ENCODE data around the gene SNX30. TPM values are rescaled to one million over a fixed set of nuclear protein-coding genes. Genes with fewer than 3 reads are reported as not detected.

Gene SNX30, protein sequence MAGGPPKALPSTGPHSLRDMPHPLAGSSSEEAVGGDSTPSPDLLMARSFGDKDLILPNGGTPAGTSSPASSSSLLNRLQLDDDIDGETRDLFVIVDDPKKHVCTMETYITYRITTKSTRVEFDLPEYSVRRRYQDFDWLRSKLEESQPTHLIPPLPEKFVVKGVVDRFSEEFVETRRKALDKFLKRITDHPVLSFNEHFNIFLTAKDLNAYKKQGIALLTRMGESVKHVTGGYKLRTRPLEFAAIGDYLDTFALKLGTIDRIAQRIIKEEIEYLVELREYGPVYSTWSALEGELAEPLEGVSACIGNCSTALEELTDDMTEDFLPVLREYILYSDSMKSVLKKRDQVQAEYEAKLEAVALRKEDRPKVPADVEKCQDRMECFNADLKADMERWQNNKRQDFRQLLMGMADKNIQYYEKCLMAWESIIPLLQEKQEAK
- total RNA-seq, result 10.9 TPM
- polyA plus RNA-seq (ENCODE audit: insufficient read depth in 1 of 8, insufficient read length in 8 of 8, low replicate concordance in 1 of 8), result 10 to 100 TPM in 4 of 8 donors, 1 to 10 TPM in 4; 7.0 to 10.9 (median 10.0) TPM
- long read RNA-seq, donor 1, result 0 reads
- long read RNA-seq, donor 2, result 0 reads
- long read RNA-seq, donor 3, full-length matches to known transcripts, result 2 of 2 reads
- long read RNA-seq, donor 3, partial matches to known transcripts, result 0 of 2 reads
- long read RNA-seq, donor 3, other reads (novel, unspliced or antisense), result 0 of 2 reads
- long read RNA-seq, donor 4, full-length matches to known transcripts, result 1 of 1 reads
- long read RNA-seq, donor 4, partial matches to known transcripts, result 0 of 1 reads
- long read RNA-seq, donor 4, other reads (novel, unspliced or antisense), result 0 of 1 reads
- long read RNA-seq, donor 5, full-length matches to known transcripts, result 2 of 2 reads
- long read RNA-seq, donor 5, partial matches to known transcripts, result 0 of 2 reads
- long read RNA-seq, donor 5, other reads (novel, unspliced or antisense), result 0 of 2 reads
- long read RNA-seq, donor 6, full-length matches to known transcripts, result 2 of 2 reads
- long read RNA-seq, donor 6, partial matches to known transcripts, result 0 of 2 reads
- long read RNA-seq, donor 6, other reads (novel, unspliced or antisense), result 0 of 2 reads
- long read RNA-seq, donor 7, full-length matches to known transcripts, result 2 of 2 reads
- long read RNA-seq, donor 7, partial matches to known transcripts, result 0 of 2 reads
- long read RNA-seq, donor 7, other reads (novel, unspliced or antisense), result 0 of 2 reads
- long read RNA-seq, donor 8, result 0 reads
- long read RNA-seq, donor 9, full-length matches to known transcripts, result 1 of 1 reads
- long read RNA-seq, donor 9, partial matches to known transcripts, result 0 of 1 reads
- long read RNA-seq, donor 9, other reads (novel, unspliced or antisense), result 0 of 1 reads
- long read RNA-seq, donor 10, full-length matches to known transcripts, result 2 of 2 reads
- long read RNA-seq, donor 10, partial matches to known transcripts, result 0 of 2 reads
- long read RNA-seq, donor 10, other reads (novel, unspliced or antisense), result 0 of 2 reads
- long read RNA-seq, donor 11, full-length matches to known transcripts, result 3 of 3 reads
- long read RNA-seq, donor 11, partial matches to known transcripts, result 0 of 3 reads
- long read RNA-seq, donor 11, other reads (novel, unspliced or antisense), result 0 of 3 reads

DNA sequence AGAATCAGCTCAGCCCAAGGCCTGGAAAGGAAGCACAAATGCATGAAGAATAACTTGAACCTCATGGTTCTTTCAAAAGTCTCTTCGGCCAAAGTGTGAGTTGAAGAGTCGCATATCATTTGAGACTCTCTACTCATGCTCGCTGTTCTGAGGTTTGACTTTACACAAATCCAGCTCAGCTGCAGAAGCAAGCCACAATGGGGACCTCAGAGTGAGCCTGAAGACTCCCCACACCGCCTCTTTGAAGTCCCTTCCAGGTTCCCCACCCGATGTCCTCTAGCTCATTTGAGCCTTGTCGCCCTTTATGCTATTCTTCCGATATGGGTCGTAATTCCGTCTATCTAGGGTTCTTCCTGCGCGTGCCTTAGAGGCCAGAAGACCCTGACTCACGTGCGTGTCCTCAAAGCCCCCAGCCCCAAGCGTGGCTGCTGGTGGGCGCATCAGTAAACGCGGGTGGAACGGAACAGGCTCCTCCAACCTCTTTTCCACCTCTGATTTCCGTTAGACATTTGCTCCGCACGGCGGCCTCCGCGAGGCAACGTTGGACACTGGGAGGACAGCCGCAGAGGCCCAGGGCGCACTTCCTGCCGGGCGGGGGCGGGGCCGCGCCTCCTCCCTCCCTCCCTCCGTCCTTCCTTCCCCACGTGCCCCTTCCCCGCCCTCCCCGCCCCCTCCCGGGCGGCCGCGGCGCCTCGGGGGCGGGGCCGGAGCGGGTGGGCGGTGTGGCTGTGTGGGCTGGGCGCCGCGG lies at the start of gene SNX30:
Gene SNX30, plus strand, starts transcription at position 745 of the 748 bp plus-strand sequence. CDS start 242 bp downstream, outside the sequence.
- peaks cover 28% of the 10 kb centered on the region for H3K4me1 ChIP-seq (ENCODE audit: control insufficient read depth, insufficient read depth, low read length)
- no peaks in the 10 kb centered on the region for H3K9me3 ChIP-seq (replicated peaks; ENCODE audit: control insufficient read depth, low read depth, low read length)
- peak within 1 kb of the TSS; percentile 89 for H3K4me3 ChIP-seq (ENCODE audit: low read length)
- no peaks in the 10 kb centered on the region for H3K27me3 ChIP-seq (ENCODE audit: control insufficient read depth, insufficient read depth, low read length)
- peak within 1 kb of the TSS; percentile 83 for H3K27ac ChIP-seq (ENCODE audit: low read length)
- DNase-seq, result peak; percentile 97
- 5% methylated on average over 39 of the region's 49 CpGs for WGBS (ENCODE audit: insufficient coverage)
- H3K36me3 ChIP-seq (ENCODE audit: control insufficient read depth, insufficient read depth, low read length), result no peaks in the 10 kb centered on the region

DNA sequence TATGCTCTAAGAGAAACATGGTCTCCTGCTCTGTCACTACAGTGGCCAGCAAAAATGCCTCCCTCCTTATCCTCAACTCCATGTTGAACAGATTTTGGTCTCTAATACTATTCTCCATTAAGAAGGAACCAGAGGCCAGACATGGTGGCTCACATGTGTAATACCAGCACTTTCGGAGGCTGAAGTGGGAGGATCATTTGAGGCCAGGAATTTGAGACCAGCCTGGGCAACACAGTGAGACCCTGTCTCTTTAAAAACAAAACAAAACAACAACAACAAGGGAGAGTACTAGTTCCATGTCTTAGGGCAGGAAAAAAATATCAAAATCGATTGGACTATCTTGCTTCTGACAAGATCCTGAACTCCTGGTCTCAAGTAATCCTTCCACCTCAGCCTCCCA lies 47.3 kb upstream of the SNX30 start:
- Histone ChIP-seq H3K36me3 (ENCODE audit: control insufficient read depth, insufficient read depth, low read length) (no peaks in the 10 kb centered on the region), H3K4me1 (ENCODE audit: control insufficient read depth, insufficient read depth, low read length) (no peaks in the 10 kb centered on the region), H3K27me3 (ENCODE audit: control insufficient read depth, insufficient read depth, low read length) (no peaks in the 10 kb centered on the region), H3K9me3 (replicated peaks; ENCODE audit: control insufficient read depth, low read depth, low read length) (no peaks in the 10 kb centered on the region), H3K4me3 (ENCODE audit: low read length) (no peak overlapping the region), H3K27ac (ENCODE audit: low read length) (no peak overlapping the region)
- no peak for DNase-seq
- no CpG with 5 or more reads among the region's 2 CpGs for WGBS (ENCODE audit: insufficient coverage)

DNA sequence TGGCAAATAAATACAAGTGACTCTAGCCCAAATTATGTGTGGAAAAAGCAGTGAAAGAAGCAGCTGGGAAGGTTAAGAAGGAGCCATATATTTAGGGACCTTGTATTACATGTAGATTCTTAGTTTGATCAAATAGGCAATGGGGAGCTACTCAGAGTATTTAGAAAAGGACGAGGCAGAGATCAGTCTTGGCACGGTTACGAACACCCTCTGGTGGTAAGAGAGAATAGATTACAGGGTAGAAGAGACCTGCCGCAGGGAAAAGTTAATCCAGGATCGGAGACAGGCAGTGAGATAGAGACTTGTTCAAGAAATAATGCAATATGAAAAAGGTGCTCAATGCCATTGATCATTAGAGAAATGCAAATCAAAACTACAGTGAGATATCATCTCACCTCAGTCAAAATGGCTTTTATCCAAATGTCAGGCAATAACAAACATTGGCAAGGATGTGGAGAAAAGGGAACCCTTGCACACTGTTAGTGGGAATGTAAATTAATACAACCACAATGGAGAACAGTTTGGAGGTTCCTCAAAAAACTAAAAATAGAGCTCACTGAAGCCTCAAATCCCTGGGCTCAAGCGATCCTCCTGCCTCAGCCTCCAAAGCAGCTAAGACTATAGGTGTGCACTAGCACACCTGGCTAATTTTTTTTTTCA lies 44.7 kb upstream of the SNX30 start:
- DNase-seq, result peak; percentile 57
- Histone ChIP-seq H3K36me3 (ENCODE audit: control insufficient read depth, insufficient read depth, low read length) (peaks cover 3% of the 10 kb centered on the region), H3K27me3 (ENCODE audit: control insufficient read depth, insufficient read depth, low read length) (no peaks in the 10 kb centered on the region), H3K9me3 (replicated peaks; ENCODE audit: control insufficient read depth, low read depth, low read length) (no peaks in the 10 kb centered on the region), H3K4me3 (ENCODE audit: low read length) (no peak overlapping the region), H3K27ac (ENCODE audit: low read length) (no peak overlapping the region), H3K4me1 (ENCODE audit: control insufficient read depth, insufficient read depth, low read length) (no peaks in the 10 kb centered on the region)
- WGBS (ENCODE audit: insufficient coverage), result 48% methylated on average over 5 of the region's 6 CpGs

DNA sequence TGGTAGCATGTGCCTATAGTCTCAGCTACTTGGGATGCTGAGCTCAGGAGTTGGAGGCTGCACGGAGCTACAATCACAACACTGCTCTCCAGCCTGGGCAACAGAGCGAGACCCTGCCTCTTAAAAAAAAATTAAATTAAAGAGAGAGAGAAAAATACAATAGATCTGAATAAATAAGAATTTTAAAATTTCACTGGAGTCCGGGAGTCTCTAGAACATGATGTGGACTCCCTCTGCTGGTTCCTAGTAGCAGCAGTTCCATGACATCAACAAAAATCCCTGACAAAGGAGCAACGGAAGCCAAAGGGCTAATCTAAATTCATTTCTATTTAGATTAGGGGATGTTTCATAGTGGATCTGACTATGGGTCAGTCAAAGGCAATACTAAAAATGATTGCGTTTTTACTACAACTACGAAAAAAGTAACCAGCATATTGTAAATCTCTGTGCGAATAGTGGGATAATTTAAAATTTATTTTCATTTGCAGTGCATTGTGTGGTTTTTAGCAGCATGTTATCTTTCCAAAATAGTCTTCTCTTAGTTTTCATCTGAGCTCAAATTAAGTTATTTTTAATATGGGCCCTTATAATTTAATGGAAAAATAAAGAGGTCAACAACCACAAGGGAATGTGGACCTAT lies 39.4 kb upstream of the SNX30 start:
- WGBS (ENCODE audit: insufficient coverage), result no CpG with 5 or more reads among the region's 7 CpGs
- no peak overlapping the region for H3K27ac ChIP-seq (ENCODE audit: low read length)
- peak; percentile 57 for DNase-seq

DNA sequence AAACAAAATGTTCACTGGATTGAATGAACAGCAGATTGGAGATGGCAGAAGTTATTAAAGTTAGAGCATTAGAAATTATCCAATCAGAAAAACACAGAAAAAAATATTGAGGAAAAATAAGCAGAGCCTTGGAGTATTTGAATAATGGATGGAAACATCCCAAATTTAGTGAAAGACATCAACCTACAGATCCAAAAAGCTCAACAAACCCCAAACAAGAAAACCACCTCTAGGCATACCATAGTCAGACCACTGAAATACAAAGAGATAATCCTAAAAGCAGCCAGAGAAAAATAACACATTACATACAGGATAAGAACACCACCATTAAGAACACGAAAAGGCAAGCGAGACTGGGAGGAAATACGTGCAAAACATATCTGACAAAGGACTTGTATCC lies 37.9 kb upstream of the SNX30 start:
- WGBS (ENCODE audit: insufficient coverage), result no CpG with 5 or more reads among the region's 3 CpGs
- H3K27ac ChIP-seq (ENCODE audit: low read length), result no peak overlapping the region
- H3K27me3 ChIP-seq (ENCODE audit: control insufficient read depth, insufficient read depth, low read length), result no peaks in the 10 kb centered on the region
- H3K4me3 ChIP-seq (ENCODE audit: low read length), result no peak overlapping the region
- H3K9me3 ChIP-seq (replicated peaks; ENCODE audit: control insufficient read depth, low read depth, low read length), result peaks cover 5% of the 10 kb centered on the region
- DNase-seq, result no peak
- peaks cover 5% of the 10 kb centered on the region for H3K36me3 ChIP-seq (ENCODE audit: control insufficient read depth, insufficient read depth, low read length)
- peaks cover 4% of the 10 kb centered on the region for H3K4me1 ChIP-seq (ENCODE audit: control insufficient read depth, insufficient read depth, low read length)

More for the DNA sequence above, 39.4 kb upstream of the SNX30 start:
- H3K9me3 ChIP-seq (replicated peaks; ENCODE audit: control insufficient read depth, low read depth, low read length), result peaks cover 5% of the 10 kb centered on the region
- no peaks in the 10 kb centered on the region for H3K27me3 ChIP-seq (ENCODE audit: control insufficient read depth, insufficient read depth, low read length)
- peaks cover 5% of the 10 kb centered on the region for H3K36me3 ChIP-seq (ENCODE audit: control insufficient read depth, insufficient read depth, low read length)
- H3K4me3 ChIP-seq (ENCODE audit: low read length), result no peak overlapping the region
- H3K4me1 ChIP-seq (ENCODE audit: control insufficient read depth, insufficient read depth, low read length), result no peaks in the 10 kb centered on the region

DNA sequence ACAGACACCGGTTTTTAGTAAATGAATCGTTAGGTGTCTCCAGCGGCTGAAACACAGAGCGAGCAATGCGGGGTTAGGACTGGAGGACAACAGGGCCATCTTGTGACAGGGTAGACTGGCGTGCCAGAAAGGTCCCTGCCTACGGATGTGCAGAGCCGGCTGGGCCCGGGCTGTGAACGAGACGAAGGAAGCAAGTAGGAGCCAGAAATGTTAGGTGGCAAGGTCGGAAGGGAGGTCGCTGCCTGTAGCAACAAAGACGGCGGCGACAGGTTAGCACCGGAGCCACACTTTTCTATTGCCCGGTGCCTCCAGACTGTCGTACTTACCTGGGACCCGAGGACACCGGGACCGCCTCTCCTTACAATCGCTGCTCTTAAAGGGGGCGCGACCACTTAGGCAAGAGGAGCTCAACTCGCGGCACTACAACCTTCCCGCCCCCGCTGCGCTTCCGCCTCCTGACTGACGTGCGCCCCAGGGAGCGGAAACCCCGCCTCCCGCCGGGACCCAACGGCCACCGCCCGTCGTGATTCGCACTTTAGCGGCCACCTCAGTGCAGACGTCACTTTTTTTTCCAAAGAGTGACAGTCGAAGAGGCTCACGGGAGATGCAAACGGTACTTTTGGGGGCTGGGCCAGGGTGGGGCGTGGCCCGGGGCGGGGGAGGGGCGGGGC lies 32.8 kb upstream of the SNX30 start, which contains the start of gene INIP:
Gene INIP, minus strand, starts transcription at position 457 of the 671 bp plus-strand sequence. CDS start 1,632 bp downstream, outside the sequence.
- Histone ChIP-seq H3K4me1 (ENCODE audit: control insufficient read depth, insufficient read depth, low read length) (peaks cover 7% of the 10 kb centered on the region), H3K4me3 (ENCODE audit: low read length) (peak within 1 kb of the TSS; percentile 83), H3K36me3 (ENCODE audit: control insufficient read depth, insufficient read depth, low read length) (peaks cover 2% of the 10 kb centered on the region), H3K9me3 (replicated peaks; ENCODE audit: control insufficient read depth, low read depth, low read length) (peaks cover 5% of the 10 kb centered on the region), H3K27me3 (ENCODE audit: control insufficient read depth, insufficient read depth, low read length) (no peaks in the 10 kb centered on the region), H3K27ac (ENCODE audit: low read length) (peak within 1 kb of the TSS; percentile 94)
- DNase-seq, result peak; percentile 99
- WGBS (ENCODE audit: insufficient coverage), result under 1% methylated on average over 47 of the region's 51 CpGs

DNA sequence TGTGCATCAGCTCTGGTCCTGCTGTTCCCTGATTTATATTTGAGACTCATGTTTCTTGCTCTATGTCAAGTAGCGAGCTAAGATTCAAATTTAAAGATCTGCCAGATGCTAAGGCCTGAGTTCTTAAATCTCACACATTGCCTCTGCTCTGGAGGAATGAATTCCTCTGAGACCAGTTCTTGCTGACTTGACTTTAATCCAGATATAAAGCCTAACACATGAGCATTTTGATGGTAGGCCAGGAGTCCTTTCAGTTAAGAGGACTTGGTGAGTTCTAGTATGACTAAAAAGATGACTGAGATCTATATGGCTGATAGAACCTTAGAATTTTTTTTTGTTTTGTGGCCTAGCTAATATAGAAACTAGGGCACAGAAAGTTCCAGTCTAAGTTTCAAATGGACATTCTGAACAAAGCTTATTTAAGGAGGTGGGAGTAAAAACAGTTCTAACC lies 31.3 kb upstream of the SNX30 start:
- Histone ChIP-seq H3K27me3 (ENCODE audit: control insufficient read depth, insufficient read depth, low read length) (no peaks in the 10 kb centered on the region), H3K27ac (ENCODE audit: low read length) (peak overlapping the region; percentile 24), H3K4me3 (ENCODE audit: low read length) (no peak overlapping the region), H3K36me3 (ENCODE audit: control insufficient read depth, insufficient read depth, low read length) (peaks cover 2% of the 10 kb centered on the region), H3K4me1 (ENCODE audit: control insufficient read depth, insufficient read depth, low read length) (peaks cover 7% of the 10 kb centered on the region), H3K9me3 (replicated peaks; ENCODE audit: control insufficient read depth, low read depth, low read length) (no peaks in the 10 kb centered on the region)
- peak; percentile 69 for DNase-seq
- 33% methylated on average over 1 of the region's 1 CpG for WGBS (ENCODE audit: insufficient coverage)

DNA sequence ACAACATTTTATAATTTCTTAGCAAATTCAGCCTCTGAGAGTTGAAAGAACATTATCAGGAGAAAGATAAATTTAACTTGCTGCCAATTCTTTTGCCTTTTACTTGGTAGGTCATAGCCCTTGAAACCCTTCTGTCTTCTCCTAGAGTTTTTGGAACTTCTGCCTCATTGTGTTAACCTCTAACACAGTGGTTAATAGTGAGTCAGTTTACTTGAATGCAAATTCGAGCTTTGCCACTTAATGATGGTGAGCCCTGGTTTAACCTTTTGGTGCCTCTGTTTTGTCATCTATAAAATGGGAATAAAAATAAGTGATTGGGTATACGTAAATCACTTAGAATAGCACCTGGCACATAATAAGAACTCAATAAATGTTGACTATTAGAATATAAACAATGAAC lies 30.9 kb upstream of the SNX30 start:
- no peaks in the 10 kb centered on the region for H3K27me3 ChIP-seq (ENCODE audit: control insufficient read depth, insufficient read depth, low read length)
- peaks cover 7% of the 10 kb centered on the region for H3K4me1 ChIP-seq (ENCODE audit: control insufficient read depth, insufficient read depth, low read length)
- no peak for DNase-seq
- WGBS (ENCODE audit: insufficient coverage), result no CpG with 5 or more reads among the region's 2 CpGs
- no peak overlapping the region for H3K4me3 ChIP-seq (ENCODE audit: low read length)
- H3K27ac ChIP-seq (ENCODE audit: low read length), result peak overlapping the region; percentile 24
- H3K36me3 ChIP-seq (ENCODE audit: control insufficient read depth, insufficient read depth, low read length), result peaks cover 2% of the 10 kb centered on the region
- no peaks in the 10 kb centered on the region for H3K9me3 ChIP-seq (replicated peaks; ENCODE audit: control insufficient read depth, low read depth, low read length)
